Kidney glomerular epithelial cell (primary cell): Measurements from ENCODE around the gene H2AZ2.

Experiments
- DNase-seq: peaks from one replicate; lab custom pipeline; 2025; lab: John Stamatoyannopoulos, UW

H2AZ2 gene

GRCh38 chr7:44784364-44784763 is 63.5 kb downstream of the H2AZ2 start:
- DNase-seq = no peak

GRCh38 chr7:44783407-44783806 is 64.5 kb downstream of the H2AZ2 start:
- DNase-seq = no peak

DNA sequence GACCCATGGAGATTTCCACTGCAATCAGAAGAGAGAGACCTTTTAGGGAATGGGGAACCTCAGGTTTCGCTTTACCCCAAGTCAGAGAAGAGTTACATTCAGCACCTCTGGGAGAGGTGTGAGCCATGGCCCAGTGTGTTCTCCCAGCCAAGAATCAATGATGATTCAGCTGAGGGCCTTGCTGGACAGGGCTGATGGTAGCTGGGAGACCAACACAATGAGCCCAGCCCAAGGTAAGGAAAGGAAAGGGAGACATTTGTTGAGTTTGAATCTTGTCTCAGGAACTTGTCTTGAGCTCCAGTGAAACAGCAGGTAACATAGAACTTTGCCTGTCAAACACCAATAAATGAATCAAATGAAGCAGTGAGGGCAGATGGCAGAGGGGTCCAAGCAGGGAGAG is 65.4 kb downstream of the H2AZ2 start:
- no peak for DNase-seq
